Tibial artery (tissue), 4 donors: ENCODE measurements around the gene SUSD6.

Source experiments
- DNase-seq, 2 donors: peaks; one replicate each; pipeline ENCODE4 v3.0.0-alpha.2; 2019
- H3K27ac ChIP-seq, 2 donors: fragments of 200-600 bp; sonication (generic) in 1 of 2; 1 replicate in 1 of 2; 2 replicates in 1 of 2; pipeline ENCODE4 v1.5.1; 2018 to 2019; ENCODE audit warnings: mild to moderate bottlenecking in 1 of 2
- H3K27me3 ChIP-seq, 2 donors: fragments of 200-600 bp; sonication (generic) in 1 of 2; one replicate each; pipeline versions ENCODE4 v1.5.1 to v1.6.0; 2016 to 2019
- H3K36me3 ChIP-seq, 3 donors: fragments of 200-600 bp; sonication (generic) in 2 of 3; one replicate each; pipeline ENCODE4 v1.5.1; 2016 to 2019; ENCODE audit warnings: mild to moderate bottlenecking in 2 of 3
- H3K4me1 ChIP-seq, 4 donors: fragments of 200-600 bp; sonication (generic) in 2 of 4; 1 replicate in 3 of 4; 2 replicates in 1 of 4; pipeline ENCODE4 v1.5.1; 2016 to 2019
- H3K4me3 ChIP-seq, 2 donors: fragments of 200-600 bp; sonication (generic) in 1 of 2; 1 replicate in 1 of 2; 2 replicates in 1 of 2; pipeline ENCODE4 v1.5.1; 2018 to 2019; ENCODE audit warnings: mild to moderate bottlenecking in 2 of 2
- H3K9me3 ChIP-seq, 3 donors: fragments of 200-600 bp; sonication (generic) in 1 of 3; one replicate each; pipeline ENCODE4 v1.5.1; 2016 to 2019
- intact Hi-C: fragments of 100-400 bp; cut with DNase I; formaldehyde crosslinking; loops from one replicate; pipeline ENCODE4 v1.15.0; 2023; ENCODE audit warnings: low total_unique reads
- TF ChIP-seq, protein P1 (sequence below), 2 experiments: fragments of 200-600 bp in 1 of 2; fragments of 450-650 bp in 1 of 2; IDR thresholded peaks; one replicate each; pipeline ENCODE4 v1.5.1; 2017 to 2019; ENCODE audit warnings: antibody characterized with exemption in 2 of 2, mild to moderate bottlenecking in 1 of 2, moderate library complexity in 1 of 2

The SUSD6 gene

DNA sequence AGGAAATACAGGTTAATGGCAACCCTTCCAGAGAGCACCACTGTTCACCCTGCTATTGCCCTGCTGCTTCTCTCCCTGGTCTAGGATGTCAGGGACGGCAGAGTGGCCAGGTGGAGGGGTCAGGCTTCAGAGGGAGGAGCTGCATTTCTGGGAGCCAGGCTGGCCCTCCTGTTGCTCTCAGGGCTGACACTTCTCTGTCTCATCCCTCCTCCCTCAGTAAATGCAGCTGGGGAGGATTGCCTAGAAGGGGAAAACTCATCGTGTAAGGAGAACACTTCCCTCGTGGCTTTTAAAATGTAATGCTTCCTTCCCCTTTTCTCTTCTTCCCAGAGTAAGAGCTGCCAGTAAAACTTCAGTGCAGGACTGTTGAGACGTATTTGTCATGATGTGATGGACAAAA, 20.8 kb downstream of the SUSD6 start:
- Histone ChIP-seq H3K4me3 (no peak overlapping the region), H3K9me3 (no peaks in the 10 kb centered on the region), H3K36me3 (no peaks in the 10 kb centered on the region), H3K27ac (no peak overlapping the region), H3K27me3 (no peaks in the 10 kb centered on the region), H3K4me1 (peaks cover 0 to 100% (median 72%) of the 10 kb centered on the region in 4 donors)
- no peak for DNase-seq
- intact Hi-C loops: no loop called here
- TF ChIP-seq, protein P1, sequence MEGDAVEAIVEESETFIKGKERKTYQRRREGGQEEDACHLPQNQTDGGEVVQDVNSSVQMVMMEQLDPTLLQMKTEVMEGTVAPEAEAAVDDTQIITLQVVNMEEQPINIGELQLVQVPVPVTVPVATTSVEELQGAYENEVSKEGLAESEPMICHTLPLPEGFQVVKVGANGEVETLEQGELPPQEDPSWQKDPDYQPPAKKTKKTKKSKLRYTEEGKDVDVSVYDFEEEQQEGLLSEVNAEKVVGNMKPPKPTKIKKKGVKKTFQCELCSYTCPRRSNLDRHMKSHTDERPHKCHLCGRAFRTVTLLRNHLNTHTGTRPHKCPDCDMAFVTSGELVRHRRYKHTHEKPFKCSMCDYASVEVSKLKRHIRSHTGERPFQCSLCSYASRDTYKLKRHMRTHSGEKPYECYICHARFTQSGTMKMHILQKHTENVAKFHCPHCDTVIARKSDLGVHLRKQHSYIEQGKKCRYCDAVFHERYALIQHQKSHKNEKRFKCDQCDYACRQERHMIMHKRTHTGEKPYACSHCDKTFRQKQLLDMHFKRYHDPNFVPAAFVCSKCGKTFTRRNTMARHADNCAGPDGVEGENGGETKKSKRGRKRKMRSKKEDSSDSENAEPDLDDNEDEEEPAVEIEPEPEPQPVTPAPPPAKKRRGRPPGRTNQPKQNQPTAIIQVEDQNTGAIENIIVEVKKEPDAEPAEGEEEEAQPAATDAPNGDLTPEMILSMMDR (IDR thresholded peaks at IDR 0.05): no peak

- Histone ChIP-seq H3K27ac (peak overlapping the region in 1 of 2 donors; percentile 12), H3K4me1 (peaks cover 0 to 100% (median 77%) of the 10 kb centered on the region in 4 donors), H3K27me3 (no peaks in the 10 kb centered on the region), H3K4me3 (no peak overlapping the region), H3K9me3 (no peaks in the 10 kb centered on the region), H3K36me3 (no peaks in the 10 kb centered on the region)
- TF ChIP-seq, protein P1 (IDR thresholded peaks at IDR 0.05): no peak
- intact Hi-C loops: no loop called here
- no peak for DNase-seq
These were observed 21.3 kb downstream of the SUSD6 start for GRCh38 chr14:69632593-69633151.

DNA sequence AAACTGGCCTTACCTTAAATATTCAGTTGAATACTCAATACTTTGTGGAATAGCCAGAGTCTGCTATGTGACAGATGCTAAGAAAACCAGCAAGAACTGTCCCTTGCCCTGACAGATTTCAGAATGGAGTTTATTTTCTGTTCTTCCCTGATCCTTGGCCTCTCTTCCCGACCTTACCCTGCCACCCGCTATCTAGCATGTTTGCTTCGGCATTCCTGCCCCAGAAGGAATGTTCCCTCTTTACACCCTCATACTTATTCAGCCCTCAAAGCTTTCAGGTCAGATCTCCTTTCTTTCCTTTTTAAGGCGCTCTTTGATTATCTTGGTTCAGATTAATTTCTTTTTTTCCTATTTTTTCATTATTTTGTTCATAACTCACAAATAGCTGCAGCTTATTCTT, 21.8 kb downstream of the SUSD6 start:
- intact Hi-C loops: no loop called here
- H3K4me1 ChIP-seq: peaks cover 0 to 100% (median 83%) of the 10 kb centered on the region in 4 donors

DNA sequence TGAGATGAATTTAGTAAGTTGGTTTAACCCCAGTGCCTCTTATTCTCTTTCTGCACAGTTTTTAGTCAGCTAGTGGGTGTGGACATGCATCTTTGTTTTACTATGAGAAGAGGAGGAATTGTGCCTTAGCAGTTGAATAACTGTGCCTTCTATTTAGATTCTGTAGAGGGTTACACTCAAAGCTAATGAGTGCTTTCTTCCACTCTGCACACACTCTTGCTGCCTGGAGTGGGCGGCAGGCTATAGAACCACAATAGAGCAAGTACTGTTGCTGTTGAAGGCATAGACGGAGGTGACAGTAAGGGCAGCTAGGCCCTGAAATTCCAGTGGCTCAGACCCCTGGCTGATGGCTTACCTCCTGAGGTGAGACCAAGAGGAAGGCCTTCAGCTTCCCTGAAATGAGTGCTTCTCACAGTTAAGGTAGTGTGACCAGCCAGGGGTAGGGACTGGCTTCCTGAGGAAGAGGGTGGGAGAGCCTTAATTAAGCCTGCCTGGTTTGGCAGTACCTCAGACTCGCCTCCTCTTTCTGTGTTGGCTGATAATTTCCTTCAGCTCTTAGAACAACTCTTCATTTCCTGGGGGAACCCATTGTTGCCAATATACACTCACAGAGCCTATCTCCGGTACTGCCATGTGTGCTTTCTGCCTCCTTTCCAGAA, 24.7 kb downstream of the SUSD6 start:
- DNase-seq: no peak
- TF ChIP-seq, protein P1 (IDR thresholded peaks at IDR 0.05): no peak
- Histone ChIP-seq H3K9me3 (no peaks in the 10 kb centered on the region), H3K4me3 (no peak overlapping the region), H3K27ac (peak overlapping the region; percentile 61 to 62), H3K27me3 (no peaks in the 10 kb centered on the region), H3K4me1 (peaks cover 0 to 79% (median 75%) of the 10 kb centered on the region in 4 donors), H3K36me3 (no peaks in the 10 kb centered on the region)
- intact Hi-C loops: no loop called here

More for the DNA sequence above, 21.8 kb downstream of the SUSD6 start:
- no peaks in the 10 kb centered on the region for H3K36me3 ChIP-seq
- no peaks in the 10 kb centered on the region for H3K27me3 ChIP-seq
- TF ChIP-seq, protein P1 (IDR thresholded peaks at IDR 0.05): no peak
- H3K4me3 ChIP-seq: no peak overlapping the region
- no peaks in the 10 kb centered on the region for H3K9me3 ChIP-seq
- peak overlapping the region in 1 of 2 donors; percentile 12 for H3K27ac ChIP-seq
- no peak for DNase-seq

GRCh38 chr14:69636718-69637480, 25.5 kb downstream of the SUSD6 start:
- H3K27me3 ChIP-seq: no peaks in the 10 kb centered on the region
- no peaks in the 10 kb centered on the region for H3K9me3 ChIP-seq
- DNase-seq: no peak
- H3K36me3 ChIP-seq: no peaks in the 10 kb centered on the region
- H3K4me3 ChIP-seq: no peak overlapping the region
- peaks cover 0 to 71% (median 68%) of the 10 kb centered on the region in 4 donors for H3K4me1 ChIP-seq
- TF ChIP-seq, protein P1 (IDR thresholded peaks at IDR 0.05): no peak
- H3K27ac ChIP-seq: peak overlapping the region; percentile 61 to 62
- intact Hi-C loops: no loop called here
